ENCODE measurements around the gene MMS22L. TPM values are rescaled to one million over a fixed set of nuclear protein-coding genes. Genes with fewer than 3 reads are reported as not detected.
A peak's percentile ranks its signal among the peaks of the same experiment; 100 is the strongest.

Gene MMS22L
- polyA plus RNA-seq, 3 donors = 1.6 to 3.4 (median 2.1) TPM

DNA sequence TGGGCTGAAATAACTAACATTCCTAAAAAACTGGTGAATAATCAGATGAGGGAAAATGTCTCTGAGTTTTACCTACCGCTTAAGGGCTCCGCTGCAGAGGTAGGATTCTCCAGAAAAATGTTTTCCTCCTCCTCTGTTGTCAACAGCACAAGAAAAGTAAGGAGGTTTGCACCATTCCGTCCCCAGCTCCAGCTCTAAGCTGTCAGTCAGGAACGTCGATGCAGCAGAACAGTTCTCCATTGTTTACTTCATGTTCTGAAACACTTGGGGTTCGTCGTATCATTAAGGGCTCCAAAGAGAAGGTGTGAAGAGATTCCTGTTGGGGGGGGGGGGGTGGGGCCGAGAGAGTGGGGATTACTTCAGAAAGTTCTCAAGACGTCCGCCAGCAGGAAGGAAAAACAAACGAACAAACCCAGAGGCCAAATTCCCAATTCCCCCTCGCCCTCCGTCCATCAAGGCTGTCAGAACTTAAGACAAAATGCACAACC lies 734 bp downstream of the MMS22L start:
- H3K27me3 ChIP-seq (ENCODE audit: control insufficient read depth in 2 of 2, insufficient read depth in 2 of 2, low read length in 2 of 2) = no peaks in the 10 kb centered on the region
- H3K36me3 Mint-ChIP-seq = peaks cover 12 to 23% of the 10 kb centered on the region in 2 donors
- peak overlapping the region; percentile 89 for H3K4me2 ChIP-seq (replicated peaks; ENCODE audit: extremely low read depth, low read length, poor library complexity, severe bottlenecking)
- peaks cover 20% of the 10 kb centered on the region for H3K4me1 Mint-ChIP-seq
- intact Hi-C loops (cut with micrococcal nuclease) = loop anchor here (10.0 kb wide), 1 partner anchor 387 kb away; the partner anchor contains the start of gene NDUFAF4 (in 2 of the 2)
- peak overlapping the region; percentile 1 to 74 for H3K27ac ChIP-seq (ENCODE audit: low read depth in 1 of 2, low read length in 2 of 2)
- WGBS (ENCODE audit: insufficient coverage) = 0% methylated on average over 2 of the region's 13 CpGs
- no peaks in the 10 kb centered on the region for H4K20me1 ChIP-seq (ENCODE audit: insufficient read depth, low read length)
- H3K4me1 ChIP-seq (ENCODE audit: control insufficient read depth in 1 of 2, insufficient read depth in 2 of 2, low read length in 2 of 2) = peaks cover 9 to 17% of the 10 kb centered on the region in 2 donors
- H3K4me3 ChIP-seq (replicated peaks in 1 of 3; ENCODE audit: low read depth in 2 of 3, low read length in 3 of 3) = peak overlapping the region; percentile 72 to 93 (median 91)
- no peaks in the 10 kb centered on the region for H3K9me3 ChIP-seq (replicated peaks in 1 of 2; ENCODE audit: control insufficient read depth in 1 of 2, insufficient read depth in 1 of 2, low read length in 2 of 2)
- peak overlapping the region; percentile 99 for H2AFZ ChIP-seq (ENCODE audit: insufficient read depth, low read depth, low read length, poor library complexity, severe bottlenecking)
- H3K79me2 ChIP-seq (ENCODE audit: insufficient read depth, low read length) = peaks cover 46% of the 10 kb centered on the region
- no peak for TF ChIP-seq CTCF (IDR thresholded peaks at IDR 0.05)
- H3K36me3 ChIP-seq (replicated peaks in 1 of 2; ENCODE audit: control insufficient read depth in 1 of 2, insufficient read depth in 2 of 2, low read length in 2 of 2) = peaks cover 0 to 11% of the 10 kb centered on the region in 2 donors
- peaks cover 0 to 3% (median 0%) of the 10 kb centered on the region in 7 donors for H3K9me3 Mint-ChIP-seq
- peak overlapping the region in 6 of 7 donors; percentile 60 to 92 (median 80) for H3K27ac Mint-ChIP-seq
- H3K27me3 Mint-ChIP-seq (ENCODE audit: low read depth in 3 of 3) = peaks cover 0 to 1% (median 1%) of the 10 kb centered on the region in 3 donors
- H3K4me3 Mint-ChIP-seq = peak overlapping the region; percentile 91 to 97
- peak overlapping the region; percentile 85 for H3K9ac ChIP-seq (ENCODE audit: insufficient read depth, low read length, poor library complexity, severe bottlenecking)
- no peak for DNase-seq

DNA sequence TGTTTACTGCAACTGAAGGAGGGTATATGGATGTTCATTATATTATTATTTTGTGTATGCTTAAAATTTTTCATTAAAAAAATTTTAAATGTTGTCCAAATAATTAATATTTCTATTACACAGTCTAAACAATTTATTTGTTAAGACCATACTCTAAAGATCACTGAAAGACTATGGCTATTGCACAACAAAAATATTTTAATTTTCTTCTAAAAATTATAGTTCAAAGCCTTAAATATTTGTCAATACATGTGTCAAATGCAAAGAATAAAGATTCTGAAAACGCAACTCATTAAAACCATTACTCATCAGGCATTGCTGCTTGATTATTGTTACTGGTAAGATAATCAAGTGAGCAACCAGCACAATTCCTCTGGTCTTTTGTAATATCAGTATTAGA lies 2.2 kb downstream of the MMS22L start:
- no peak overlapping the region for H3K4me3 ChIP-seq (replicated peaks in 1 of 3; ENCODE audit: low read depth in 2 of 3, low read length in 3 of 3)
- no peaks in the 10 kb centered on the region for H3K27me3 ChIP-seq (ENCODE audit: control insufficient read depth in 2 of 2, insufficient read depth in 2 of 2, low read length in 2 of 2)
- peaks cover 49% of the 10 kb centered on the region for H3K79me2 ChIP-seq (ENCODE audit: insufficient read depth, low read length)
- intact Hi-C loops (cut with micrococcal nuclease) = loop anchor here (10.0 kb wide), 1 partner anchor 386 kb away; the partner anchor contains the start of gene NDUFAF4 (in 2 of the 2)
- no peaks in the 10 kb centered on the region for H4K20me1 ChIP-seq (ENCODE audit: insufficient read depth, low read length)
- H3K9me3 ChIP-seq (replicated peaks in 1 of 2; ENCODE audit: control insufficient read depth in 1 of 2, insufficient read depth in 1 of 2, low read length in 2 of 2) = no peaks in the 10 kb centered on the region
- H2AFZ ChIP-seq (ENCODE audit: insufficient read depth, low read depth, low read length, poor library complexity, severe bottlenecking) = no peak overlapping the region
- H3K4me1 ChIP-seq (ENCODE audit: control insufficient read depth in 1 of 2, insufficient read depth in 2 of 2, low read length in 2 of 2) = peaks cover 9 to 17% of the 10 kb centered on the region in 2 donors
- H3K36me3 ChIP-seq (replicated peaks in 1 of 2; ENCODE audit: control insufficient read depth in 1 of 2, insufficient read depth in 2 of 2, low read length in 2 of 2) = peaks cover 6 to 16% of the 10 kb centered on the region in 2 donors
- Mint-ChIP-seq H3K27ac (no peak overlapping the region), H3K4me3 (no peak overlapping the region), H3K27me3 (ENCODE audit: low read depth in 3 of 3) (peaks cover 0 to 1% (median 1%) of the 10 kb centered on the region in 3 donors), H3K4me1 (peaks cover 20% of the 10 kb centered on the region), H3K36me3 (peaks cover 23 to 33% of the 10 kb centered on the region in 2 donors), H3K9me3 (peaks cover 0 to 3% (median 0%) of the 10 kb centered on the region in 7 donors)
- WGBS (ENCODE audit: insufficient coverage) = no CpG with 5 or more reads among the region's 1 CpG
- no peak overlapping the region for H3K4me2 ChIP-seq (replicated peaks; ENCODE audit: extremely low read depth, low read length, poor library complexity, severe bottlenecking)
- DNase-seq = no peak
- no peak for TF ChIP-seq CTCF (IDR thresholded peaks at IDR 0.05)
- H3K27ac ChIP-seq (ENCODE audit: low read depth in 1 of 2, low read length in 2 of 2) = no peak overlapping the region
- no peak overlapping the region for H3K9ac ChIP-seq (ENCODE audit: insufficient read depth, low read length, poor library complexity, severe bottlenecking)
